ENCODE measurements around the gene MOB3C.
A peak's percentile ranks its signal among the peaks of the same experiment; 100 is the strongest.

Gene MOB3C

GRCh38 chr1:46613661-46614603 lies 2.7 kb downstream of the MOB3C start:
- H2AFZ ChIP-seq (ENCODE audit: low read depth, low read length): no peak overlapping the region
- H3K4me1 ChIP-seq (ENCODE audit: control insufficient read depth, insufficient read depth, low read depth, low read length): peaks cover 42% of the 10 kb centered on the region
- H2BK12ac ChIP-seq (ENCODE audit: low read length in 2 of 2): peak overlapping the region in 1 of 2 experiments; percentile 9
- no peak overlapping the region for H4K91ac ChIP-seq (ENCODE audit: low read length)
- peak overlapping the region; percentile 8 for H3K27ac ChIP-seq (ENCODE audit: low read length, poor library complexity, severe bottlenecking)
- H2BK120ac ChIP-seq (ENCODE audit: low read depth, low read length): no peak overlapping the region
- no peaks in the 10 kb centered on the region for H3K9me3 ChIP-seq (ENCODE audit: control insufficient read depth, low read length)
- peak; percentile 74 for DNase-seq
- peak overlapping the region in 1 of 2 experiments; percentile 16 for H3K18ac ChIP-seq (ENCODE audit: low read depth in 1 of 2, low read length in 2 of 2)
- H3K79me1 ChIP-seq (replicated peaks; ENCODE audit: low read length, poor library complexity, severe bottlenecking): peaks cover 34% of the 10 kb centered on the region
- H2BK5ac ChIP-seq (ENCODE audit: low read depth, low read length, poor library complexity, severe bottlenecking): peak overlapping the region; percentile 71
- peak overlapping the region in 1 of 2 experiments; percentile 36 for H3K14ac ChIP-seq (ENCODE audit: low read length in 2 of 2)
- peaks cover 0 to 2% of the 10 kb centered on the region in 2 experiments for H3K27me3 ChIP-seq (ENCODE audit: control insufficient read depth in 1 of 2, insufficient read depth in 1 of 2, low read length in 2 of 2)
- WGBS: 27% methylated on average over 8 of the region's 16 CpGs
- H3K23ac ChIP-seq (ENCODE audit: low read length in 2 of 2): peak overlapping the region in 1 of 2 experiments; percentile 63
- peak overlapping the region; percentile 29 for H2BK15ac ChIP-seq (ENCODE audit: low read depth, poor library complexity, severe bottlenecking)
- H3K4me3 ChIP-seq (ENCODE audit: insufficient read depth in 1 of 2, low read depth in 1 of 2, low read length in 2 of 2): no peak overlapping the region
- peak overlapping the region; percentile 17 for H3K4me2 ChIP-seq (ENCODE audit: low read length, poor library complexity, severe bottlenecking)
- peak overlapping the region; percentile 16 for H2AK5ac ChIP-seq (ENCODE audit: low read length, severe bottlenecking)
- peak overlapping the region; percentile 71 for H3K9ac ChIP-seq (ENCODE audit: low read length)
- H4K8ac ChIP-seq (ENCODE audit: low read length): peak overlapping the region; percentile 27
- peaks cover 20 to 23% of the 10 kb centered on the region in 2 experiments for H3K36me3 ChIP-seq (ENCODE audit: control insufficient read depth in 1 of 2, insufficient read depth in 2 of 2, low read depth in 1 of 2, low read length in 2 of 2)
- H3K4ac ChIP-seq (ENCODE audit: low read depth in 1 of 2, low read length in 2 of 2): peak overlapping the region; percentile 44 to 49

- 97% methylated on average over 38 of the region's 38 CpGs for WGBS
- Histone ChIP-seq H2AK5ac (ENCODE audit: low read length, severe bottlenecking) (no peak overlapping the region), H4K8ac (ENCODE audit: low read length) (peak overlapping the region; percentile 7), H2AFZ (ENCODE audit: low read depth, low read length) (no peak overlapping the region), H3K27ac (ENCODE audit: low read length, poor library complexity, severe bottlenecking) (peak overlapping the region; percentile 8), H3K4me2 (ENCODE audit: low read length, poor library complexity, severe bottlenecking) (peak overlapping the region; percentile 17), H4K91ac (ENCODE audit: low read length) (peak overlapping the region; percentile 59), H2BK15ac (ENCODE audit: low read depth, poor library complexity, severe bottlenecking) (peak overlapping the region; percentile 29), H2BK5ac (ENCODE audit: low read depth, low read length, poor library complexity, severe bottlenecking) (peak overlapping the region; percentile 71), H3K18ac (ENCODE audit: low read depth in 1 of 2, low read length in 2 of 2) (peak overlapping the region; percentile 16 to 21), H3K27me3 (ENCODE audit: control insufficient read depth in 1 of 2, insufficient read depth in 1 of 2, low read length in 2 of 2) (no peaks in the 10 kb centered on the region), H3K4ac (ENCODE audit: low read depth in 1 of 2, low read length in 2 of 2) (peak overlapping the region; percentile 44 to 49), H3K9me3 (ENCODE audit: control insufficient read depth, low read length) (no peaks in the 10 kb centered on the region), H3K36me3 (ENCODE audit: control insufficient read depth in 1 of 2, insufficient read depth in 2 of 2, low read depth in 1 of 2, low read length in 2 of 2) (peaks cover 28 to 32% of the 10 kb centered on the region in 2 experiments), H3K9ac (ENCODE audit: low read length) (peak overlapping the region; percentile 71), H2BK120ac (ENCODE audit: low read depth, low read length) (no peak overlapping the region), H3K4me1 (ENCODE audit: control insufficient read depth, insufficient read depth, low read depth, low read length) (peaks cover 42% of the 10 kb centered on the region), H3K14ac (ENCODE audit: low read length in 2 of 2) (peak overlapping the region in 1 of 2 experiments; percentile 36), H3K79me1 (replicated peaks; ENCODE audit: low read length, poor library complexity, severe bottlenecking) (peaks cover 34% of the 10 kb centered on the region), H2BK12ac (ENCODE audit: low read length in 2 of 2) (no peak overlapping the region), H3K4me3 (ENCODE audit: insufficient read depth in 1 of 2, low read depth in 1 of 2, low read length in 2 of 2) (no peak overlapping the region), H3K23ac (ENCODE audit: low read length in 2 of 2) (peak overlapping the region in 1 of 2 experiments; percentile 63)
- DNase-seq: no peak
Measured at GRCh38 chr1:46612937-46613660, 3.5 kb downstream of the MOB3C start.

DNA sequence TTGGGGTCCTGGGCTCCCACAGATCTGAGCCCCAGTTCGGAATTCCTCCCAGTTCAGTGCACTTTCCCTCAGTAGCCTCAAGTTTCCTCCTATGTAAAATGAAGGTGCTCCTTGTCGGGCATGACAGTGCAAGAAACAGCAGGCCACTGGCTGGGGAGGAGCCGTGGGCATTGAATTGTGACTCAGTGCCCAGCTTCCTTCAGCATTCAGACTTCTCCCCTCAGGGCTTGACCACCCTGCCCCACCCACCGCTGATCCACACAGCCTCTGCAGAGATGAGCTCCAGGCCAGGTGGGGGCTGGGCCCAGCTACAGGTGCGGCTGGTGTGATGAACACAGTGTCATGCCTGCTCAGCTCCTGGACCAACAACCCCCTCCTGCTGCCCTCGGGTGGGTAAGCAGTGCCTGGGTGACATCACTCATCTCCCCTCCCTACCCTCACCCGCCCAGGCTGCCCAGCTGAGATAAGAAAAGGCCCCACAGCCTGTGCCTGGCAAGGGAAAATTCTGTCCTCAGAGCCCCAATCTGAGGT lies 4.9 kb downstream of the MOB3C start:
- peak overlapping the region; percentile 9 for H3K9ac ChIP-seq (ENCODE audit: low read length)
- H4K91ac ChIP-seq (ENCODE audit: low read length): peak overlapping the region; percentile 34
- no peaks in the 10 kb centered on the region for H3K9me3 ChIP-seq (ENCODE audit: control insufficient read depth, low read length)
- H2BK120ac ChIP-seq (ENCODE audit: low read depth, low read length): no peak overlapping the region
- H4K8ac ChIP-seq (ENCODE audit: low read length): no peak overlapping the region
- H2BK5ac ChIP-seq (ENCODE audit: low read depth, low read length, poor library complexity, severe bottlenecking): no peak overlapping the region
- H3K4ac ChIP-seq (ENCODE audit: low read depth in 1 of 2, low read length in 2 of 2): peak overlapping the region in 1 of 2 experiments; percentile 1
- H3K23ac ChIP-seq (ENCODE audit: low read length in 2 of 2): no peak overlapping the region
- peak overlapping the region in 1 of 2 experiments; percentile 40 for H2BK12ac ChIP-seq (ENCODE audit: low read length in 2 of 2)
- no peak overlapping the region for H2BK15ac ChIP-seq (ENCODE audit: low read depth, poor library complexity, severe bottlenecking)
- WGBS: 71% methylated on average over 7 of the region's 7 CpGs
- H2AFZ ChIP-seq (ENCODE audit: low read depth, low read length): no peak overlapping the region
- peak overlapping the region; percentile 12 for H3K27ac ChIP-seq (ENCODE audit: low read length, poor library complexity, severe bottlenecking)
- H3K18ac ChIP-seq (ENCODE audit: low read depth in 1 of 2, low read length in 2 of 2): no peak overlapping the region
- peak overlapping the region in 1 of 2 experiments; percentile 36 for H3K14ac ChIP-seq (ENCODE audit: low read length in 2 of 2)
- no peak for DNase-seq
- peaks cover 36% of the 10 kb centered on the region for H3K79me1 ChIP-seq (replicated peaks; ENCODE audit: low read length, poor library complexity, severe bottlenecking)
- H3K4me1 ChIP-seq (ENCODE audit: control insufficient read depth, insufficient read depth, low read depth, low read length): peaks cover 40% of the 10 kb centered on the region
- peaks cover 34 to 36% of the 10 kb centered on the region in 2 experiments for H3K36me3 ChIP-seq (ENCODE audit: control insufficient read depth in 1 of 2, insufficient read depth in 2 of 2, low read depth in 1 of 2, low read length in 2 of 2)
- peak overlapping the region; percentile 87 for H2AK5ac ChIP-seq (ENCODE audit: low read length, severe bottlenecking)
- no peaks in the 10 kb centered on the region for H3K27me3 ChIP-seq (ENCODE audit: control insufficient read depth in 1 of 2, insufficient read depth in 1 of 2, low read length in 2 of 2)
- no peak overlapping the region for H3K4me3 ChIP-seq (ENCODE audit: insufficient read depth in 1 of 2, low read depth in 1 of 2, low read length in 2 of 2)
- peak overlapping the region; percentile 12 for H3K4me2 ChIP-seq (ENCODE audit: low read length, poor library complexity, severe bottlenecking)
